Hepatocyte (in vitro differentiated cells): Measurements from ENCODE around the gene ATXN1.

Experiments
- EZH2 ChIP-seq: fragments of 200-600 bp; sonication (generic); IDR thresholded peaks from 2 replicates; pipeline ENCODE4 v1.6.1; 2016; ENCODE audit warnings: antibody characterized with exemption, mild to moderate bottlenecking, borderline replicate concordance
- EZH2phosphoT487 ChIP-seq: fragments of 200-600 bp; sonication (generic); IDR thresholded peaks from one replicate; pipeline ENCODE4 v1.6.1; 2018; ENCODE audit warnings: antibody characterized with exemption, mild to moderate bottlenecking, low read depth, moderate library complexity; ENCODE audit not compliant: unreplicated experiment, severe bottlenecking
- TF ChIP-seq, protein P1 (sequence below): fragments of 200-600 bp; sonication (generic); IDR thresholded peaks from 2 replicates; pipeline ENCODE4 v1.5.1; 2016; ENCODE audit warnings: antibody characterized with exemption, mild to moderate bottlenecking; ENCODE audit not compliant: poor library complexity

- TF ChIP-seq, protein P1, sequence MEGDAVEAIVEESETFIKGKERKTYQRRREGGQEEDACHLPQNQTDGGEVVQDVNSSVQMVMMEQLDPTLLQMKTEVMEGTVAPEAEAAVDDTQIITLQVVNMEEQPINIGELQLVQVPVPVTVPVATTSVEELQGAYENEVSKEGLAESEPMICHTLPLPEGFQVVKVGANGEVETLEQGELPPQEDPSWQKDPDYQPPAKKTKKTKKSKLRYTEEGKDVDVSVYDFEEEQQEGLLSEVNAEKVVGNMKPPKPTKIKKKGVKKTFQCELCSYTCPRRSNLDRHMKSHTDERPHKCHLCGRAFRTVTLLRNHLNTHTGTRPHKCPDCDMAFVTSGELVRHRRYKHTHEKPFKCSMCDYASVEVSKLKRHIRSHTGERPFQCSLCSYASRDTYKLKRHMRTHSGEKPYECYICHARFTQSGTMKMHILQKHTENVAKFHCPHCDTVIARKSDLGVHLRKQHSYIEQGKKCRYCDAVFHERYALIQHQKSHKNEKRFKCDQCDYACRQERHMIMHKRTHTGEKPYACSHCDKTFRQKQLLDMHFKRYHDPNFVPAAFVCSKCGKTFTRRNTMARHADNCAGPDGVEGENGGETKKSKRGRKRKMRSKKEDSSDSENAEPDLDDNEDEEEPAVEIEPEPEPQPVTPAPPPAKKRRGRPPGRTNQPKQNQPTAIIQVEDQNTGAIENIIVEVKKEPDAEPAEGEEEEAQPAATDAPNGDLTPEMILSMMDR: no peak
- no peak for TF ChIP-seq EZH2
- no peak for TF ChIP-seq EZH2phosphoT487
These were observed 37.4 kb downstream of the ATXN1 start for GRCh38 chr6:16723826-16724225.
